GM18507 (cell line): ENCODE results near the gene YTHDF2.
"Not testable (repeated sequence)": the region's sequence is repeated elsewhere in the genome, so short reads cannot be mapped to it uniquely, and the experiment has no call there.

ENCODE experiments used
- DNase-seq: peaks from one replicate; pipeline ENCODE4 v3.0.0; 2011; ENCODE audit warnings: low read depth; ENCODE audit not compliant: insufficient read length; ENCODE audit errors: extremely low spot score
- FAIRE-seq: peaks from 2 replicates; lab custom pipeline; 2011; peaks lifted over from hg19 to GRCh38; lab: Jason Lieb, UNC

Gene YTHDF2

DNA sequence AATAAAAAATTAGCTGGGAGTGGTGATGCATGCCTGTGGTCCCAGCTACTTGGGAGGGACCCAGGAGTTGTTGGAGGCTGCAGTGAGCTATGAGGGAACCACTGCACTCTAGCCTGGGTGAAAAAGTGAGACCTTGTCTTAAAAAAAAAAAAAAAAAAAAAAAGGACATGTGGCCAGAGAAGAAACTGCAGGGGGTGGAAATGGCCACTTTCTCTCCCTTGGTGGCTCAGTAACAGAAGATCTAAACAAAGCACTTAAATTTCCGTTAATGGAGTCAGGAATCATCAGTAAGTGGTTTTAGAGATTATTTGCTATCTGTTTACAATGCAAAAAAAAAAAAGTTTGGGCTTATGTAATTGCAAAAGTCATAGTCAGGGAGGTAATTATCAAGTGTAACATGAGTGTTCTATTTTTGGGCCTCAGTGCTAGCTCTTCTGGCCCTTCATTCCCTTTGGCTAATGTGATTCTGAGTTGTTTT lies 55.9 kb downstream of the YTHDF2 start:
- DNase-seq (no peak), FAIRE-seq (no peak)

DNA sequence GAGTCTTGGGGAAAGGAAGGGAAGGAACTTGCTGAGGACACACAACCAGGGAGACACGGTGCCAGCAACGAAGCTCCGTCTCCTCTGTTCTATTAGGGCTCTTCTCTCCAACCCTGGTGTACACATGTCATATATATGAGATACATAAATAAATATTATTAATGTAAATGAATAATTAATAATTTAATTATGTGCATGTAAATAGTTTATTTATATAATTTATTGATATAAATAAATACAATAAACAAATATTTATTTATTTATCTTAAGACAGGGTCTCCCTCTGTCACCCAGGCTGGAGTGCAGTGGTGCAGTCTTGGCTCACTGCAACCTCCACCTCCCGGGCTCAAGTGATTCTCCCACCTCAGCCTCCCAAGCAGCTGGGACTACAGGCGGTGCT lies 57.8 kb downstream of the YTHDF2 start:
- not testable (repeated sequence) for DNase-seq, FAIRE-seq

DNA sequence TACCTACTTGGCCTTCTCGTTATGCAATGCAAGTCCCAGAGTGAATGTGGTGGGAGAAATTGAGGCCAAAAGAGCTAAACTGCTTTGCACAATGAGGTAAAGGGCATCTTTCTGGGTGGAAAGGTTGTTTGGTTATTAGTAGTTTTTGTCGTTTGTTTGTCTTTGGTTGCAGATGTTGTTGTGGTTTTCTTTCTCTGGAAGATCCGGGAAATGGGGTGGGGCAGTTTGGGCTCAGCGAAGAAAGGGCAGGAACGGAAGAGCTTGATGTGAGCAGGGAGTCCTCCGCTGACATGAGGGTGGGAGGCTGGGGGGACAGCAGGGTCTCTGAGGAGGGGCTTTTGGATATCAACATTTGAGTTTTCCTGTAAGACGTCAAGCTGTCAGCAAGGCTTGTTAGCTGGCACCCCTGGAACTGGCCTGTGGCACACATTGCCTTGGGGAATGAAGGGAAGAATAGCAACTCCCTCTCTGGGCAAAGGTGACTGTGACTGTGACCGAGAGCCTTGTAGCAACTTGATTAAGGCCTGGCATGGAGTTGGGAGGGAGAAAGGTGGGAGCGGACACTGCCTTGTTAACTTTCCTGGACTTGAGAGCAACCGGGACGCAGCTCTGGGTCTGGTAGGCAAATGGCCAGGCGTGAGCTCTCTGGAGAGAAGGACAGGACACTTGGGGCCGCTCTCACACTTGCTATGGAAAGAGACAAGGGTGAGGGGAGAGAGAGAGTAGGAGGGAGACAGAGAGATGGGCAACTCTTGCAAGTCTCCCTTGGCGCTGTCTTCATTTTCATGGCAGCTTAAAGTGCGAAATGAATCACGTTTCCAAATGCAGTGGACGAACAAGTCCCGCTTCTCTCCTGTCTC lies 59.8 kb downstream of the YTHDF2 start:
- DNase-seq (no peak), FAIRE-seq (no peak)

DNA sequence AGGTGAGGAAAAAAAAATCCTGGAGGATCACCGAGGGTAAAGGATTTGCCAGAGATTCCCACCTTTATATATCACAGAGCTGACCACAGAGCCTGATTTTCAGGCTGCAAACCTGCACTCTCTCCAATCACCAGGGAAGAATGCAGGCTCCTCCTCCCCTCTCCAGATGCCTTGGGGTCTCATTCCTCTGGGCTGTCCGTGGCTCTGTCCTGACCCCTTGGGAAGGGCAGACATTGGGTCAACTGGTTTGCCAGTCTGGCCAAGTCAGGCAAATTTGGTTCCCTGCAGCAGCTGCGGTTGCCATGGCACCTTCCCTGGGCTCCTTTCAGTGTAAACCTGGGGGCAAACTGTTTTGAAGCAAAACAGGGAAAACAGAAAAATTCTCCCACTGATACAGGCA lies 63.6 kb downstream of the YTHDF2 start:
- FAIRE-seq = no peak

DNA sequence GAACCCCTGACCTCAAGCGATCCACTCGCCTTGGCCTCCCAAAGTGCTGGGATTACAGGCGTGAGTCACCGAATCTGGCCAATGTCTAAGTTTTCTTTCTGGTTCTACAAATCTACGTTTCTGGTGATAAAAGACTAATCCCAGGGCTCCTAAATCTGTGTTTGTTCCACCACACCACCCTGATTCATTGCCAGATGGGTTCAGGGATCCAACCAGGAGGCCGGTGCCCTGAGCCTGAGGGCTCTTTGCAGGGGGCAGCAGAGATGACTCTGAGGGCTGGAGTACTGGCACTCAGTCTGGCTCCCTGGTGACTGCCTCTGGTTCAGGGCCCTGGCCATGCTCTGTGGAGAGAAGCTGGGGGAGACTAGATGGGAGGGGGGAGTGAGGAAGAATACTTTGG lies 64.7 kb downstream of the YTHDF2 start:
- DNase-seq = no peak
- FAIRE-seq = no peak

More for the DNA sequence above, 63.6 kb downstream of the YTHDF2 start:
- DNase-seq = no peak

DNA sequence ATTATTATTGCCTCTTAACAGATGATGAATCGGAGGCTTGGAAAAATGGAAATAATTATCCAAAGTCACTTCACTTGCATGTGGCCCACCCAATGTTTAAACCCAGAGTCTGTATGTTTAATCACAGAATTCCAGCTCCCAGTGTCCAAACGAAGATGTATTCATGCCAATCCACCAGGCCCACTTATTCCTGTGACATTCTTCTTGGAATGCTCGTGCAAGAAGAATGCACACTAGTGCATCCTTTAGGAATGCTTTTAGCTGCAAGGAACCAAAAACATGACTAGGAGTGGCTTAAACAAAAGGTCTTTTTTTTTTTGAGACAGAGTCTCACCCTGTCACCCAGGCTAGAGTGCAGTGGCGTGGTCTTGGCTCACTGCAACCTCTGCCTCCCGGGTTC lies 66.3 kb downstream of the YTHDF2 start:
- DNase-seq (no peak), FAIRE-seq (no peak)

DNA sequence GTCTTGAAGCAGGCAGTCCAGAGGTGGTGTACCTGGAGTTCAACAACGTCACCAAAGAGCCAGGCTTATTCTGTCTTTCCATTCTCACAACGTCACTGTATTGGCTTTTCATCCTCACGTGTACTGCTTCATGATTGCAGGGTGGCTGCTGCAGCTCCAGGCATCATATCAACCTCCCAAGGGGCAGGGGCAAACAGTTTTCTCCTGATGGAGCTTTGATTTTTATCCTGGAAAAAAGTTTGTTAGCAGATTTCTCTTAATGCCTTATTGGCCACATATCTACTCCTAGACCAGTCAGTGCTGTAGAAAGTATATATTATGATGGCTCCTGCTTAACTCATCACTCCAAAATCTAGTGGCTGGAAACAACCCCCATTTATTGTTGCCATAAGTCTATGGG lies 66.9 kb downstream of the YTHDF2 start:
- FAIRE-seq = no peak
- DNase-seq = no peak

DNA sequence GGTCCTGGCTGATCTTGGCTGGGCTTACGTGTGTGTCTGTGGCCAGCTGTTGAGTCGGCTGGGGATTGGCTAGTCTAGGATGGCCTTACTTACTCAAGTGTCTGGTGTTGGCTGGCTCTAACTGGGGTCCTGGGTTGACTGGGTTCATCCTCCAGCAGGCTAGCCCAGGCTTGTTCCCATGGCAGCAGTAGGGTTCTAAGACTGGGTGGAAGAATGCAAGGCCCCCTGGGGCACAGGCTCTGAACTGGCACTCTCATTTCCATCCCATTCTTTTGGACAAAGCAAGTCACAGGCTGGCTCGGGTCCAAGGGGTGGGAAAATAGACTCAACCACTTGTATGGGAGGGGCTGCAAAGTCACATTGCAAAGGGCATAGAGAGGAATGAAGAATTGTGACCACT lies 67.3 kb downstream of the YTHDF2 start:
- FAIRE-seq = no peak
- no peak for DNase-seq

DNA sequence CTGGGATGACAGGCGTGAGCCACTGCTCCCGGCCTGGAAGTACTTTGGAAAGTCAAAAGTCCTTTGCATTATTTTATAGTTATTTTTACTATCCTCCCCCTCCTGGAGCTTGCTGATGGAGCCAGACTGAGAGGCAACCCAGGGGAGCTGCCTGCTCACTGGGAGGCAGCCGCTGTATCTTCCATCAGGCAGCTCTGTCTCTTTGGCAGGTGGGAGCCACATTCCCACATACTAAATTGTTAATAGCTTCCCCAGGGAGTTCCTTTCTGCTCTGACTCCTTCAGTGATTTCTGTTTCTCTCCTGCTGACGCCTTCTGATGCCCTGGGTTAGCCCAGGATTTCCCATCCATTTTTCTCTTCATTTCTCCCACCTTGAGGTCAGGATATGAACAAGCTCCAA lies 70.3 kb downstream of the YTHDF2 start:
- DNase-seq (no peak), FAIRE-seq (no peak)

DNA sequence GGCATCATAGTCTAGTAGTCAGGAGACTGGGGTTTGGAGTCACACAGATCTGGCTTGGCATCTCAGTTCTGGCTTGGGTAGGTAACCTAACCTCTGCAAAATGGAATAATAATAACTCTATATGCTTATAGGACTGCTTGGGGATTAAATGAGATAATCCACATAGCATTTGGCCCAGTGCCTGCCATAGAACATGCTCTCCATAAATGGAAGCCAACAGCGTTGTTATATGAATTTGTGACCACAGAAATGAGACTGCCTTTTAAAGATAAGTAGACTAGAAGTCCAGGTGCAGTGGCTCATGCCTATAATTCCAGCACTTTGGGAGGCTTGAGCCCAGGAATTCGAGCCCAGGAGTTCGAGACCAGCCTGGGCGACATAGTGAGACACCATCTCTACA lies 71.2 kb downstream of the YTHDF2 start:
- no peak for FAIRE-seq
- DNase-seq = no peak

DNA sequence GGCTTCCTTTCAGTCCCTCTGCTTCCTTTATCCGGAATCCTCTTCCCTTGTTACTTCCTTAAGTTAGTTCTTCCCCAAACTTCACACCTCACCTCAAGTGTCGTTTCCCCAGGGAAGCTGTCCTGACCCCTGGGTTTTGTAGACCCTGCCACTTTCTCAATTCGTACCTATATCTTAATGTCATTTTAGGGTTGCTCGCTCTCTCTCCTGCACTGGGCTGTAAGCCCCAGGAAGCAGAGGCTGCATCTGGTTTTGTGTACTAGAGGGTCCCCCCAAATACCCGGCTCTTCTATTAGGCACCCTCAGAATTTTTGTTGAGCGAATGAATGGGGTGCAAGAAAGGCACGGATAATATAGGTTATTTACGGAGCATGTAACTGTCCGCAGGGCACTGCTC lies 74.6 kb downstream of the YTHDF2 start:
- no peak for FAIRE-seq
- no peak for DNase-seq

DNA sequence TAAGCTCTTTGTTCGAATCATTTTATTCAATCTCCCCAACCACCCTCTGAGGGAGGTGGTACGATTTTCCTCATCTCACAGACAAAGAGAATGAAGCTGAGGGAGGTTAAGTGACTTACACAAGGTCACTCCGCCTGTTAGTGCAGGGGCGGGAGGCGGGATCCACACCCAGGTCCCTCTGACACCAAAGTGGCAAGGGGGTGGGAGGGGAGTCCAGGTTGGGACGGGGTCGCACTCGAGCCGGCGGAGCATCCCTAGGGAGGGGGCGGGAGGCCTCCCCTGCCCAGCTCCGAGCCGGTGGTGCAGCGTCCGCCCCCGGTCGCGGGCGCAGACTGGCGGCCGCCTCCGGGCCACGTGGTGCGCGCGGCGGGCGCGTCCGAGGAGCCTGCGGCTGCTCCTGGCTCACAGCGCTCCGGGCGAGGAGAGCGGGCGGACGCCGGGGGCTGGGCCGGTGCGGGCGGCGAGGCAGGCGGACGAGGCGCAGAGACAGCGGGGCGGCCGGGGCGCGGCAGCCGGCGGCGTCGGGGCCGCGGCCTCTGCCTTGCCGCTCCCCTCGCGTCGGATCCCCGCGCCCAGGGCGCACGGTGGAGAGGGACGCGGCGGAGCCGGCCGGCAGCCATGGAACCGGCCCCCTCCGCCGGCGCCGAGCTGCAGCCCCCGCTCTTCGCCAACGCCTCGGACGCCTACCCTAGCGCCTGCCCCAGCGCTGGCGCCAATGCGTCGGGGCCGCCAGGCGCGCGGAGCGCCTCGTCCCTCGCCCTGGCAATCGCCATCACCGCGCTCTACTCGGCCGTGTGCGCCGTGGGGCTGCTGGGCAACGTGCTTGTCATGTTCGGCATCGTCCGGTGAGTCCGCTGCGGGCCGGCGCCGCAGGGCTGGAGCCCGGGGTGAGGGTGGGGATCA lies 75.3 kb downstream of the YTHDF2 start, which contains the start of gene OPRD1:
OPRD1 (plus strand) TSS at position 405 of the 903 bp plus-strand sequence; CDS start at position 619, 214 bp downstream.
- FAIRE-seq (no peak), DNase-seq (no peak)

DNA sequence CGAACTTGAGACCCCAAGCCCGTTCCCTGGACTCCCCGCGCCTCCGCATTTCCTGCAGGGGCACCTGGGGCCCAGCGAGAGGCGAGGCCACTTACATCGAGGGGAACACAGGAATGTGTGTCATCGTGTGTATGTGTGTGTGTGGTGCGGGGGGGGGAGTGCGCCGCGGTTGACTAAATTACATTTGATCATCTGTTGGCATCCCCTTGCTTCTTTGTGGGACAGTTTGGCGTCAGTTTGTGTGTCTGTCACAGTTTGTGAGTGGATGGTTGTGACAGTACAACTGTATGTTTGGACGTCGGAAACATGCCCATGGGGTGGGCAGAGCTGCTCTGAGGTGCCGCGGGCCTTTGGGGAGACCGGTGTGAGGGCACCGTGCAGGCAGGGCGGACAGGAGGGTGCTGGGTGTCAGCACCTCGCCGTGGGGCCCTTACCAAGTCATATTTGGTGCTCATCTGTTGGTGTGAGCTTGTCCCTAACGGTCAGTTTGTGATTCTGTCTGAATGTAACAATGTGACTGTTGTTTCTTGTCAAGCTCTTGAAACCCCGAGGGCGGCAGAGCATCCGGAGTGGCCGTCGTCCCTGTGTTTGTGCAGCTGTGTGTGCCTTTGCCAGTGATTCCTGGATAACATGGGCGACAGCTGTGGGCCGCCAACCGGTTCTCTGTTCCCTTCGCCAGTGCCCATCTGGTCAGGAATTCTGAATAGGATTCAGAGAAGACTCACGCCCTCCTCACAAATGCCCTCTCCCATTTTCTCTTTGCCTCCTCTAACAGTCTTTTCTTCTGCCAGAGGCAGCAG lies 76.1 kb downstream of the YTHDF2 start:
- FAIRE-seq = no peak
- no peak for DNase-seq

DNA sequence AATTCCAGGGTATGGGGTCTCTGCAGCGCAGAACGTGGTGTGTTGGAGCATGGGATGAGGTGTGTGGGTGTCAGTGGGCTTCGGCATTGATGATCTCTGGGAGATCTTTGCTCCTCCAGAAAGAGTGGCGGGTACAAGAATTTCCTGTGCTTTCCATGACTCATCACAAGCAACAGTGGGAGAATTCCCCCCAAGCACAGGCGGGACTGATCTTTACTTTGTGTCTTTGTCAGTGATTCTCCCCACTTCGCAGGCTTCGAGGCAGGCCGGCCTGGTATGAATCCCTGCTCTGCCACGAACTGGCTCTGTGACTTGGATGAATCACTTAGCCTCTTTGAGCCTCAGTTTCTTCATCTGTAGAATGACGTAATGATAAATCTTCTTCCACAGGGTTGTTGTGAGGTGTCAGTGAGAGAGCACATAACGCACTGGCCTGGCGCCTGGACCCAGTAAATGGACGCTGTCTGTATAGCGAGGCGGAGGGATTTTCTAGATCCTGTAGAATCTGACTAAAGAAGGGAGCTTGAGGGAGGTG lies 77.3 kb downstream of the YTHDF2 start:
- FAIRE-seq (no peak), DNase-seq (no peak)

DNA sequence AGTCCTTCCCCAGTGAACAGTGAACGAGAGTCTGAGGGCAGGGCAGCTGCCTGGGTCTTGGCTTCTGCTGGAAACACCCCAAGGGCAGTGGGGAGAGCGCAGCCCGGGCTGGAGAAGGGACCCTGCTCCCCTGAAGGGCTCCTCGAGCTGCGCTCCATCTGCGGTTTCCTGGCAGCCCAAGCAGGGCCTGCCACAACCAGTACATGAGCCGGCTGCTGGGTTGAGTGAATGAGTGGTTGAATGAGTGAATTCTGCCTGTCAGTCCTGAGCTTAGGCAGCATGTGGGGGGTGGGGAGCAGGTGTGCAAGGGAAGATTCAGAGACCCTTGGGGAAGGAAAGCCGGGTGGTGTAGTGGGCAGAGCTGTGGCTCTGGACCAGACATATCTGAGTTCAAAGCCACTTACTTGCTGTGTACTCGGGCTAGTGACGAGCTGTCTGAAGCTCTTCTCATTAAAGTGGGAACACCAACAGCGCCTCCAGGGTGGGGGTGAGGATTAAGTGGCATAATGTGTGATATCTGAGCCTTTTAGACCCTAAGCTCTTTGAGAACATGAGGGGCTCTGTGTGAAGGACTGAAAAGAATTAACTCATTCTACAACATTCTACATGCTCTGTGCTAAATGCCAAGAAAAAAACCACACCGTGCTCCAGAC lies 78.9 kb downstream of the YTHDF2 start:
- no peak for FAIRE-seq

DNA sequence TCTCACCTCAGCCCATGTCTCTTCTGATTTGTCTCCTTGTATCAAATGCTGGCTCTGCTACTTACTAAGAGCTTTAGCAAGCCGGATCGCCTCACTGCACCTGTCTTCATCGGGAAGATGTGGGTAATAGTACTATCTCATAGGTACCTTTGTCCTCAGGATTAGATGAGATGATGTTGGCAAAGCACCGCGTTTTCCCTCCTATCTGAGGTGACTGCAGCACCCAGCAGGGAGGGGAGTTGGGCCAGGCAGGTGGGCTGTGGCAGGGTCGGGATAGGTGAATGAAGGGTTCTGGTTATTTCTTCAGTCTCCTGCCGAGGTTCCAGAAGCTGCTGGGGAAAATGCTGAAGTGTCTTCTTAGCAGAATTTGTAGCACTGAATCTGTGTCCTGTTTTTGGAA lies 80.4 kb downstream of the YTHDF2 start:
- FAIRE-seq = no peak
- DNase-seq = no peak

More for the DNA sequence above, 78.9 kb downstream of the YTHDF2 start:
- no peak for DNase-seq

DNA sequence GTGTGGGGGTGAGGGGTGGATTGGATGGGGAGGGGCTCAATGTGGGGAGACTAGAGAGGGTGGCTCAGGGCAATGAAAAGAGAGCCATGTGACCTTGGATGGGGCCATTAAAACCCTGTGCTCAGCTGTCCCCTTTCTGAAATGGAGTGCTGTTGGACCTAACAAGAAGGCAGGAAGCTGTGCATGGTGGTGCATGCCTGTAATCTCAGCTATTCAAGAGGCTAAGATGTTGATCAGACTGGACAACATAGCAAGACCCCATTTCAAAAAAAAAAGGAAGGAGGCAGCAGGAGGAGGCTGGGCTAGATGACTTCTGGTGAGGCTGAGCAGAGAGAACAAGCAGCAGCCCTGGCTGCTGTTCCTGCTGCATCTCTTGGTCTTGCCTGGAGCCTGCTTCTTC lies 82.3 kb downstream of the YTHDF2 start:
- no peak for DNase-seq
- FAIRE-seq = no peak
